GM12878 (cell line): ENCODE measurements around the gene LRRC53. TPM values are rescaled to one million over a fixed set of nuclear protein-coding genes. Genes with fewer than 3 reads are reported as not detected.

Source experiments
- E4F1 ChIP-seq: fragments of 450-650 bp; IDR thresholded peaks from 2 replicates; pipeline ENCODE4 v1.6.1; 2018; ENCODE audit warnings: borderline replicate concordance, mild to moderate bottlenecking; ENCODE audit not compliant: partially characterized antibody
- GABPA ChIP-seq: IDR thresholded peaks from 2 replicates; pipeline ENCODE4 v1.6.1; 2014; ENCODE audit warnings: antibody characterized with exemption, low read depth, mild to moderate bottlenecking, inconsistent platforms
- HCFC1 ChIP-seq: fragments of 150-350 bp; IDR thresholded peaks from 2 replicates; pipeline ENCODE4 v1.6.1; 2014; ENCODE audit warnings: low read length
- IKZF1 ChIP-seq: fragments of 450-650 bp; conservative IDR thresholded peaks from 2 replicates; pipeline ENCODE4 v1.6.1; 2017; ENCODE audit warnings: antibody characterized with exemption, mild to moderate bottlenecking
- JUNB ChIP-seq: IDR thresholded peaks from 2 replicates; pipeline ENCODE4 v1.6.1; 2016; ENCODE audit warnings: antibody characterized with exemption, mild to moderate bottlenecking
- MEF2A ChIP-seq: IDR thresholded peaks from 2 replicates; pipeline ENCODE4 v1.6.1; 2011; ENCODE audit warnings: low read depth, mild to moderate bottlenecking, low read length, moderate library complexity; ENCODE audit not compliant: insufficient read depth
- MTA2 ChIP-seq: fragments of 450-650 bp; IDR thresholded peaks from 2 replicates; pipeline ENCODE4 v1.6.1; 2016; ENCODE audit warnings: low read depth, mild to moderate bottlenecking, moderate library complexity
- PAX5 ChIP-seq: IDR thresholded peaks from 2 replicates; pipeline ENCODE4 v1.6.1; 2011; ENCODE audit warnings: low read depth, low read length, borderline replicate concordance
- POLR2A ChIP-seq: IDR thresholded peaks from 2 replicates; pipeline ENCODE4 v1.6.1; 2011; ENCODE audit warnings: low read depth, mild to moderate bottlenecking, low read length
- PRDM15 ChIP-seq: fragments of 450-650 bp; formaldehyde crosslinking; IDR thresholded peaks from 2 replicates; pipeline ENCODE4 v1.4.0; 2020; ENCODE audit warnings: mild to moderate bottlenecking, moderate library complexity
- SKIL ChIP-seq: fragments of 450-650 bp; IDR thresholded peaks from 2 replicates; pipeline ENCODE4 v1.6.1; 2017; ENCODE audit warnings: mild to moderate bottlenecking, low read depth, inconsistent platforms; ENCODE audit not compliant: poor library complexity, severe bottlenecking
- SMC3 ChIP-seq: IDR thresholded peaks from 2 replicates; pipeline ENCODE4 v1.6.1; 2011; ENCODE audit warnings: low read length, improper control_type of control experiment, borderline replicate concordance
- SREBF2 ChIP-seq: IDR thresholded peaks from 2 replicates; pipeline ENCODE4 v1.6.1; 2012; ENCODE audit warnings: mild to moderate bottlenecking, low read length
- TCF3 ChIP-seq: IDR thresholded peaks from 2 replicates; pipeline ENCODE4 v1.6.1; 2012; ENCODE audit warnings: low read depth, mild to moderate bottlenecking, low read length, borderline replicate concordance; ENCODE audit not compliant: insufficient read depth
- ZBED1 ChIP-seq: IDR thresholded peaks from 2 replicates; pipeline ENCODE4 v1.6.1; 2016; ENCODE audit warnings: borderline replicate concordance
- ZBTB33 ChIP-seq: fragments of 450-650 bp; IDR thresholded peaks from 2 replicates; pipeline ENCODE4 v1.6.1; 2017; ENCODE audit warnings: mild to moderate bottlenecking
- ZBTB4 ChIP-seq: fragments of 450-650 bp; formaldehyde crosslinking; IDR thresholded peaks from 2 replicates; pipeline ENCODE4 v1.4.0; 2022; ENCODE audit warnings: mild to moderate bottlenecking, moderate library complexity
- polyA plus RNA-seq, 11 experiments: library from polyadenylated mRNA; depleted of rRNA in 4 of 11; unstranded in 6 of 11; stranded (reverse) in 5 of 11; fragments of >200 nt; fragmentation: Nextera tagmentation in 4 of 11; fragmentation: Illumina TruSeq in 1 of 11; extraction: Ambion mirVana in 4 of 11; extraction: Trizol in 1 of 11; gene quantifications; 1 replicate in 1 of 11; 2 replicates in 10 of 11; pipeline versions ENCODE4 v1.2.1 to v1.2.3, GENCODE V29; 2011 to 2016; ENCODE audit warnings: inconsistent platforms in 2 of 11, missing spikeins in 2 of 11, low read depth in 1 of 11
- total RNA-seq, 4 experiments: library from RNA; depleted of rRNA in 3 of 4; stranded (reverse); fragments of >200 nt in 3 of 4; fragmentation: Illumina TruSeq in 1 of 4; extraction: Trizol in 1 of 4; gene quantifications; 2 replicates each; pipeline versions ENCODE4 v1.2.1 to v1.2.3, GENCODE V29; 2013 to 2021

The LRRC53 gene
- total and polyA plus RNA-seq, 10 of the 15 experiments (the other 5 are each of a cell fraction or from before 2014, with no cell fraction given): not detected

GRCh38 chr1:74463333-74463988 lies 49.0 kb downstream of the LRRC53 start (continued):
- TF ChIP-seq PRDM15 (CRISPR knock-in tag) (no peak), POLR2A (no peak), HCFC1 (no peak), JUNB (peak; percentile 75), MEF2A (no peak), GABPA (0 out of 2 replicates have a peak, but pooled peaks have one; percentile 15), MTA2 (peak; percentile 89), ZBTB33 (no peak), PAX5 (no peak), E4F1 (no peak), SKIL (peak; percentile 64), IKZF1 (peak; percentile 53), ZBTB4 (CRISPR knock-in tag) (no peak), TCF3 (no peak), SMC3 (no peak), ZBED1 (no peak), SREBF2 (no peak)
